Measurements from ENCODE around the gene MYH9.
"Not testable (repeated sequence)": the region's sequence is repeated elsewhere in the genome, so short reads cannot be mapped to it uniquely, and the experiment has no call there.

DNA sequence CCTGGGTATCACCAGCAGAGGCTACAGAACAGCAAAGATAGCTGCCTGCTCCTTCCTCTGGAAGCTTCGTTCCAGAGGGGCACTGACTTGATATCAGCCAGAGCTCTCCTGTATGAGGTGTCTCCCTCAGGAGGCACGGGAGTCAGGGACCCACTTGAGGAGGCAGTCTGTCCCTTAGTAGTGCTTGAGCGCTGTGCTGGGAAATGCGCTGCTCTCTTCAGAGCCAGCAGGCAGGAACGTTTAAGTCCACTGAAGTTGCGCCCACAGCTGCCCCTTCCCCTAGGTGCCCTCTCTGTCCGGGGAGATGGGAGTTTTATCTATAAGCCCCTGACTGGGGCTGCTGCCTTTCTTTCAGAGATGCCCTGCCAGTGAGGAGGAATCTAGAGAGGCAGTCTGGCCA lies 116.5 kb downstream of the MYH9 start:
- TF ChIP-seq CTCF (conservative IDR thresholded peaks at IDR 0.05); ZFX (IDR thresholded peaks at IDR 0.05): not testable (repeated sequence)
